GM12801 (cell line): ENCODE results near the gene FCER1A.

ENCODE experiments used
- CTCF ChIP-seq: IDR thresholded peaks from one replicate; pipeline ENCODE4 v1.5.1; 2011; ENCODE audit warnings: control low read depth; ENCODE audit not compliant: insufficient read length; ENCODE audit errors: extremely low read depth

The FCER1A gene

DNA sequence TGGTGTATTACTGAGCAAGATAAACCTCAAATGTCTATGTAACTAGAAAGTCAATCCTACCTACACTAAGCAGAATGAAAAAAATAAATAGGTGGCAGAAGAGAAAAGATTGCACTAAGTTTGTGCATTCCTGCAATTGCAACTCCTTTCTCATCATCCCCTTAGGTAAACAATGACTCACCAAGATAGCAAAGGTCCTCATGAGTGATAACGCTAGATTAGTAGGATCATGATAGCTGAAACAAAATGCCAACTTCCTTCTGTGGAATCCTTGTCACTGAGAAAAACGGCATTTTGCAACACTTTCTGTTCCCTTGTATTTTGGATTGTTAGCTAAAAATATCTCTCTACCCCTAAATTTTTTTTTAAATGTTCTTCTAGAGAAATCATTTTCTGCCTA, 20.0 kb upstream of the FCER1A start:
- no peak for TF ChIP-seq CTCF

DNA sequence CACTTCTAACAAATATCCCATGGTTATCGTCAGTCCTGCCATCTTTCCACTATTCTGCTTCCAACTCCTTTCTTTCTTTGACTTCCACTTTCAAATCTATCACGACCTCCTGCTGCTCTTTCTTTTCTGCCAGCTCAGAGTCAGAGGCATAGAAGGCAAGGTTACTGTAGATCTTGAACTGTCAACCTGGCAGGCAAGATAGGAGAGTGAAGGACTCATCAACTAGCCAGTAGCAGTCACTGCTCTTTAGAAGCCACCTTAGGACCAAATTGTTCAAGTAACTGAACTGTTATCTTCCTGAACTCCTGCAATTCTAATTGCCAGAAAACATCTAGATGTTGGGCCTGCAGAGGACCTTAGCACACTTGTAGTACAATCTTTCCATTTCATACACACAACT, 13.1 kb upstream of the FCER1A start:
- TF ChIP-seq CTCF: no peak

DNA sequence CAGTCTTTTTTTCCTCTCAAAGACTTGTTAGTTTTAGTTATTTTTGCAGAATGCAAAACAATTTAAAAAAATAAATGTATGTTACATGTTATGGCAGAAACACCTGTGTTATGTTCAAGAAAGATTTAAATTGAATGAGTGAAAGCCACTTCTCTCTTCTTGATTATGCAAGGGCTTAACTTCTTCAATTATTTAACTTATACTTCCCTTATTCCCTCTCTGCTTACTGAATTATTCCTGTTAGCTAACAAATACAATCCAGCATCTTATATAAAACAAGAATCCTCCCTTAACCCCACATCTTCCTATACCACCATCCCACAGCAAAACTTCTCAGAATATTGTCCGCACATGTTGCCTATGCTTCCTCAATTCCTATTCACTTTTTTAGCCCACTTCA, 10.7 kb upstream of the FCER1A start:
- no peak for TF ChIP-seq CTCF

GRCh38 chr1:159296706-159297375, 5.3 kb upstream of the FCER1A start:
- TF ChIP-seq CTCF: no peak

DNA sequence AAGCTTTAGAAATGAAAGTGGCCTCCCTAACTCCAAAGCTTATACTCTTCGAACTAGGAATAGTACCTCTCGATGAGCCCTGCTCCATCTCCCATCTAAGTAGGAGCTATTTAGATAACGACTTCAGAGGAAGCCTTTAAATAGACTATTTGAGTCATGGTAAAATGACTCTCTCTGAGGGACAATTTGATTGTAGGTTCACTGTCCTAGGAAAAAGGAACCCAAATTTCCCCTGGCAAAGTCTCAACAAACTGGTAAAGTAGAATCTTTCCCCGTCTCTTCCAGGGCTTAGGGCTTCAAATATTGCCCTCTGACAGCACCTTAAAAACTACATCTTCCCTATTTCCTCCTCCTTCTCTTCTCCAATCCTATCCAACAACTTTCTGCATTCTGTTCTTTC, 2.0 kb upstream of the FCER1A start:
- no peak for TF ChIP-seq CTCF

- no peak for TF ChIP-seq CTCF
Observed at GRCh38 chr1:159307346-159308020, 5.3 kb downstream of the FCER1A start.

DNA sequence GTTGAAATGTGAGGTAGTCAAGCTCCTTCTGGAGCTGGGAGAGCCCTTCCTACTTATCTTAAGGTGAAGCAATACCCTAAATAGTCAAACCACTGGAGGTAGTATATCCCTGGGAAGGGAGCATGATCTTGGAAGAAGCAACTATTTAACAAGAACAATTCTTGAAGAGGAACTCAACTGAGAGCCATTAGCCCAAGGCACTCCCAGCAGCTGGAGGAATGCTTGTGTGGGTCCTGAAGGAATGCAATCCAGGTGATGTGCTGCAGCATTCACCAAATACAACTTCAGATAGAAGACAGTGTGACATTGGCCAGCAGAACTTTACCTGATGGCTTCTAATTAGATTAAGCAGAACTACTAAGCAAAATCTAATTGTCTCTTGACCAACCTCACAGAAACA, 9.5 kb downstream of the FCER1A start:
- TF ChIP-seq CTCF: no peak
